ENCODE measurements around the gene HECTD1.
A peak's percentile ranks its signal among the peaks of the same experiment; 100 is the strongest.
"Not testable (repeated sequence)": the region's sequence is repeated elsewhere in the genome, so short reads cannot be mapped to it uniquely, and the experiment has no call there.

HECTD1 gene

GRCh38 chr14:31205681-31206535, 1.7 kb downstream of the HECTD1 start:
- Histone ChIP-seq H2BK12ac (ENCODE audit: low read length in 2 of 2) (no peak overlapping the region), H2BK120ac (ENCODE audit: low read depth, low read length) (no peak overlapping the region), H3K4me1 (ENCODE audit: control insufficient read depth, insufficient read depth, low read depth, low read length) (peaks cover 3% of the 10 kb centered on the region), H3K36me3 (ENCODE audit: control insufficient read depth in 1 of 2, insufficient read depth in 2 of 2, low read depth in 1 of 2, low read length in 2 of 2) (peaks cover 0 to 37% of the 10 kb centered on the region in 2 experiments), H3K79me1 (replicated peaks; ENCODE audit: low read length, poor library complexity, severe bottlenecking) (no peaks in the 10 kb centered on the region), H3K4me3 (ENCODE audit: insufficient read depth in 1 of 2, low read depth in 1 of 2, low read length in 2 of 2) (peak overlapping the region in 1 of 2 experiments; percentile 90), H4K8ac (ENCODE audit: low read length) (no peak overlapping the region), H3K4me2 (ENCODE audit: low read length, poor library complexity, severe bottlenecking) (peak overlapping the region; percentile 75), H3K18ac (ENCODE audit: low read depth in 1 of 2, low read length in 2 of 2) (no peak overlapping the region), H3K27me3 (ENCODE audit: control insufficient read depth in 1 of 2, insufficient read depth in 1 of 2, low read length in 2 of 2) (no peaks in the 10 kb centered on the region), H3K9ac (ENCODE audit: low read length) (peak overlapping the region; percentile 98), H3K9me3 (ENCODE audit: control insufficient read depth, low read length) (no peaks in the 10 kb centered on the region), H2AK5ac (ENCODE audit: low read length, severe bottlenecking) (no peak overlapping the region), H3K23ac (ENCODE audit: low read length in 2 of 2) (no peak overlapping the region), H3K14ac (ENCODE audit: low read length in 2 of 2) (no peak overlapping the region), H2BK5ac (ENCODE audit: low read depth, low read length, poor library complexity, severe bottlenecking) (no peak overlapping the region), H3K4ac (ENCODE audit: low read depth in 1 of 2, low read length in 2 of 2) (no peak overlapping the region), H3K27ac (ENCODE audit: low read length, poor library complexity, severe bottlenecking) (no peak overlapping the region), H4K91ac (ENCODE audit: low read length) (no peak overlapping the region), H2AFZ (ENCODE audit: low read depth, low read length) (no peak overlapping the region), H2BK15ac (ENCODE audit: low read depth, poor library complexity, severe bottlenecking) (no peak overlapping the region)
- 12% methylated on average over 5 of the region's 9 CpGs for WGBS
- DNase-seq, result peak; percentile 78

GRCh38 chr14:31204593-31205534, 2.7 kb downstream of the HECTD1 start:
- peak overlapping the region in 1 of 2 experiments; percentile 90 for H3K4me3 ChIP-seq (ENCODE audit: insufficient read depth in 1 of 2, low read depth in 1 of 2, low read length in 2 of 2)
- H3K18ac ChIP-seq (ENCODE audit: low read depth in 1 of 2, low read length in 2 of 2), result no peak overlapping the region
- H4K8ac ChIP-seq (ENCODE audit: low read length), result no peak overlapping the region
- peaks cover 0 to 48% of the 10 kb centered on the region in 2 experiments for H3K36me3 ChIP-seq (ENCODE audit: control insufficient read depth in 1 of 2, insufficient read depth in 2 of 2, low read depth in 1 of 2, low read length in 2 of 2)
- H2BK5ac ChIP-seq (ENCODE audit: low read depth, low read length, poor library complexity, severe bottlenecking), result no peak overlapping the region
- no peak overlapping the region for H2BK120ac ChIP-seq (ENCODE audit: low read depth, low read length)
- no peak overlapping the region for H3K4ac ChIP-seq (ENCODE audit: low read depth in 1 of 2, low read length in 2 of 2)
- no peak overlapping the region for H3K14ac ChIP-seq (ENCODE audit: low read length in 2 of 2)
- H3K23ac ChIP-seq (ENCODE audit: low read length in 2 of 2), result no peak overlapping the region
- no peak overlapping the region for H2AFZ ChIP-seq (ENCODE audit: low read depth, low read length)
- no peak overlapping the region for H2AK5ac ChIP-seq (ENCODE audit: low read length, severe bottlenecking)
- 95% methylated on average over 1 of the region's 3 CpGs for WGBS
- H3K4me1 ChIP-seq (ENCODE audit: control insufficient read depth, insufficient read depth, low read depth, low read length), result peaks cover 4% of the 10 kb centered on the region
- no peak overlapping the region for H3K27ac ChIP-seq (ENCODE audit: low read length, poor library complexity, severe bottlenecking)
- no peak overlapping the region for H3K4me2 ChIP-seq (ENCODE audit: low read length, poor library complexity, severe bottlenecking)
- H3K79me1 ChIP-seq (replicated peaks; ENCODE audit: low read length, poor library complexity, severe bottlenecking), result no peaks in the 10 kb centered on the region
- peak overlapping the region; percentile 98 for H3K9ac ChIP-seq (ENCODE audit: low read length)
- no peak for DNase-seq
- H4K91ac ChIP-seq (ENCODE audit: low read length), result no peak overlapping the region
- no peaks in the 10 kb centered on the region for H3K27me3 ChIP-seq (ENCODE audit: control insufficient read depth in 1 of 2, insufficient read depth in 1 of 2, low read length in 2 of 2)
- no peak overlapping the region for H2BK15ac ChIP-seq (ENCODE audit: low read depth, poor library complexity, severe bottlenecking)
- H3K9me3 ChIP-seq (ENCODE audit: control insufficient read depth, low read length), result no peaks in the 10 kb centered on the region
- no peak overlapping the region for H2BK12ac ChIP-seq (ENCODE audit: low read length in 2 of 2)

- H2BK15ac ChIP-seq (ENCODE audit: low read depth, poor library complexity, severe bottlenecking); H3K27me3 ChIP-seq (ENCODE audit: control insufficient read depth in 1 of 2, insufficient read depth in 1 of 2, low read length in 2 of 2); H3K27ac ChIP-seq (ENCODE audit: low read length, poor library complexity, severe bottlenecking); H2AK5ac ChIP-seq (ENCODE audit: low read length, severe bottlenecking); H3K14ac ChIP-seq (ENCODE audit: low read length in 2 of 2); H3K4me1 ChIP-seq (ENCODE audit: control insufficient read depth, insufficient read depth, low read depth, low read length); H3K4me2 ChIP-seq (ENCODE audit: low read length, poor library complexity, severe bottlenecking); H4K8ac ChIP-seq (ENCODE audit: low read length); H3K4ac ChIP-seq (ENCODE audit: low read depth in 1 of 2, low read length in 2 of 2); H2AFZ ChIP-seq (ENCODE audit: low read depth, low read length); DNase-seq; H4K91ac ChIP-seq (ENCODE audit: low read length); H3K9me3 ChIP-seq (ENCODE audit: control insufficient read depth, low read length); H2BK120ac ChIP-seq (ENCODE audit: low read depth, low read length); H3K79me1 ChIP-seq (replicated peaks; ENCODE audit: low read length, poor library complexity, severe bottlenecking); H3K23ac ChIP-seq (ENCODE audit: low read length in 2 of 2); H3K18ac ChIP-seq (ENCODE audit: low read depth in 1 of 2, low read length in 2 of 2); H2BK5ac ChIP-seq (ENCODE audit: low read depth, low read length, poor library complexity, severe bottlenecking); H2BK12ac ChIP-seq (ENCODE audit: low read length in 2 of 2): not testable (repeated sequence)
- H3K4me3 ChIP-seq (ENCODE audit: insufficient read depth in 1 of 2, low read depth in 1 of 2, low read length in 2 of 2), result peak overlapping the region in 1 of 2 experiments; percentile 90
- H3K9ac ChIP-seq (ENCODE audit: low read length), result peak overlapping the region; percentile 98
- H3K36me3 ChIP-seq (ENCODE audit: control insufficient read depth in 1 of 2, insufficient read depth in 2 of 2, low read depth in 1 of 2, low read length in 2 of 2), result peaks cover 0 to 49% of the 10 kb centered on the region in 2 experiments
- WGBS, result 97% methylated on average over 8 of the region's 11 CpGs
Measured at GRCh38 chr14:31203899-31204592, 3.5 kb downstream of the HECTD1 start.

Measured in mesenchymal stem cell (in vitro differentiated cells and primary cell).